RWPE1 (cell line): ENCODE data around the gene MVK.

Source experiments
- CTCF ChIA-PET: fragments of 350-600 bp; sonication (Branson Sonifier 250); formaldehyde crosslinking; extraction: SDS; loops from one replicate; lab custom pipeline; 2021; lab: Yijun Ruan, JAX
- POLR2A ChIA-PET: fragments of 400-600 bp; formaldehyde crosslinking; extraction: SDS; loops from one replicate; lab custom pipeline; 2020; ENCODE audit warnings: antibody characterized with exemption; ENCODE audit not compliant: low non-redundant PET; lab: Yijun Ruan, JAX
- DNase-seq: peaks from one replicate; pipeline ENCODE4 v3.0.0; 2012; ENCODE audit warnings: low spot score
- H3K27ac ChIP-seq: fragments of 450-650 bp; 2 replicates; pipeline ENCODE4 v1.5.1; 2017
- TF ChIP-seq, protein P1 (sequence below): fragments of 450-650 bp; conservative IDR thresholded peaks from 2 replicates; pipeline ENCODE4 v1.5.1; 2017; ENCODE audit warnings: low read depth, mild to moderate bottlenecking

Gene MVK

GRCh38 chr12:109577311-109577710 is 3.7 kb downstream of the MVK start:
- TF ChIP-seq, protein P1, sequence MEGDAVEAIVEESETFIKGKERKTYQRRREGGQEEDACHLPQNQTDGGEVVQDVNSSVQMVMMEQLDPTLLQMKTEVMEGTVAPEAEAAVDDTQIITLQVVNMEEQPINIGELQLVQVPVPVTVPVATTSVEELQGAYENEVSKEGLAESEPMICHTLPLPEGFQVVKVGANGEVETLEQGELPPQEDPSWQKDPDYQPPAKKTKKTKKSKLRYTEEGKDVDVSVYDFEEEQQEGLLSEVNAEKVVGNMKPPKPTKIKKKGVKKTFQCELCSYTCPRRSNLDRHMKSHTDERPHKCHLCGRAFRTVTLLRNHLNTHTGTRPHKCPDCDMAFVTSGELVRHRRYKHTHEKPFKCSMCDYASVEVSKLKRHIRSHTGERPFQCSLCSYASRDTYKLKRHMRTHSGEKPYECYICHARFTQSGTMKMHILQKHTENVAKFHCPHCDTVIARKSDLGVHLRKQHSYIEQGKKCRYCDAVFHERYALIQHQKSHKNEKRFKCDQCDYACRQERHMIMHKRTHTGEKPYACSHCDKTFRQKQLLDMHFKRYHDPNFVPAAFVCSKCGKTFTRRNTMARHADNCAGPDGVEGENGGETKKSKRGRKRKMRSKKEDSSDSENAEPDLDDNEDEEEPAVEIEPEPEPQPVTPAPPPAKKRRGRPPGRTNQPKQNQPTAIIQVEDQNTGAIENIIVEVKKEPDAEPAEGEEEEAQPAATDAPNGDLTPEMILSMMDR: no peak
- CTCF ChIA-PET: no interaction called here

DNA sequence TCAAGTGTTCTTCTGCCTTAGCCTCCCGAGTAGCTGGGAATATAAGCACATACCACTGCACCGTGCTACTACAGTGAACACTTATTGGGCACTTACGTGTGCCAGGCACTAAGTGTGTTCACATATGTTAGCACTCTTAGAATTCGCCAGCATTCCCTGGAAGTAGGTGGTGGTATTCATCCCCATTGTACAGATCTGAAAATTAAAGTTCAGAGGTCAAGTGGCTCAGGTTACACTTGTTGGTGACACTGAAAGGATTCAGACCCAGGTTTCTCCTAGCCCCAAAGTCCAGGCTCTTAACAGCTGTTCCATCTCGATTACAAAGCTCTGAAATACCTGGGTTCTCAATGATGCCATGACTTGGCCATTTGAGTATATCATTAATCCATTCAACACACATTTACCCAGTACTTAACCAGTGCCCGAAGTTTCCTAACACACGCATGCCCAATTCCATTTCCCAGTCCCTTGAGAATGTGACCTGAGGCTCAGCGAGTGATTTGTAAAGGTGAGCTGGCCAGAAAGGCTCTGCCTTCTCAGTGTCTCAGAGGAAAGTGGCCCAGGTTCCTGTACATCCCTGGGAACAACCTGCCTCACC is 4.8 kb downstream of the MVK start:
- TF ChIP-seq, protein P1: no peak
- ChIA-PET CTCF (no interaction called here), POLR2A (no interaction called here)
- peak overlapping the region; percentile 21 for H3K27ac ChIP-seq
- DNase-seq: no peak

More at GRCh38 chr12:109577311-109577710, 3.7 kb downstream of the MVK start:
- no peak for DNase-seq
- POLR2A ChIA-PET: no interaction called here
- H3K27ac ChIP-seq: peak overlapping the region; percentile 40

- peak overlapping the region; percentile 92 for H3K27ac ChIP-seq
- CTCF ChIA-PET: no interaction called here
- POLR2A ChIA-PET: no interaction called here
- no peak for DNase-seq
- TF ChIP-seq, protein P1: no peak
These were observed 6.0 kb downstream of the MVK start for GRCh38 chr12:109579639-109580038.

- peak overlapping the region; percentile 92 for H3K27ac ChIP-seq
- TF ChIP-seq, protein P1: no peak
- ChIA-PET POLR2A (no interaction called here), CTCF (no interaction called here)
- DNase-seq: no peak
These were observed 6.7 kb downstream of the MVK start for GRCh38 chr12:109580272-109580671.

DNA sequence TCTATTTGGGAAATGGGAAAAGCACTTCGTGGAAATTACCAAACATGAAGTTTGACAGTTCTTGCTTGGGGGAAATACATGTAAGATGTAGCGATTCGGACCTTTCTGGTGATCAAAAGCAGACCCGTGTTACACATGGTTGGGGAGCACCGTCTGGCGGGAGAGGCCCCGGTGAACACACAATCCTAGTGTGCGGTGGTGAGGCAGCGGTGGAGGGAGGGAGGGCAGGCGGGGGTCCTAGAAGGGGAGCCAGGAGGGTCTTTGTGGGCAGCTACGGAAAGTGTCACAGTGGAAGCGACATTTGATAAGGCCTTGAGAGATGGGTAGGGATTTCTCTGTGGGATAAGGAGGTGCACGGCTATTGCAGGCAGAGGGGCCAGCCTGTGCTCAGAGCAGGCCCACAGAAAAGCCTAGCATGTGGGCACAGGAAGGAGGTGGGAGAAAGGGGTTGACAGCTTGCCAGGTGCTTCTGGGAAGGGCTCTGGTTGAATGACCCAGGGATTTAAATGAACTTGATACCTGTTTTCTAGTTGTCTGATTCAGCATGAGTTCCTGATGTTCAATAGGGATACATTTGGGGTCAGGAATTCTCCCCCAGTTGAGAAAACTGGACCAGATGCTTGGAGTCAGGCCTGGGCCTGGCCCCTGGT is 7.2 kb downstream of the MVK start:
- DNase-seq: no peak
- CTCF ChIA-PET: interaction anchor here (1.6 kb wide), 1 partner anchor 17 kb away, joined by 8 read pairs; no protein-coding TSS in a partner anchor
- POLR2A ChIA-PET: no interaction called here
- TF ChIP-seq, protein P1: no peak
- H3K27ac ChIP-seq: peak overlapping the region; percentile 92

- POLR2A ChIA-PET: no interaction called here
- no peak for DNase-seq
- TF ChIP-seq, protein P1: no peak
- CTCF ChIA-PET: interaction anchor here (1.6 kb wide), 1 partner anchor 16 kb away, joined by 8 read pairs; no protein-coding TSS in a partner anchor
- H3K27ac ChIP-seq: peak overlapping the region; percentile 92
These were observed 7.7 kb downstream of the MVK start for GRCh38 chr12:109581334-109581691.
